ENCODE measurements around the gene NCAPG2.
"Not testable (repeated sequence)": the region's sequence is repeated elsewhere in the genome, so short reads cannot be mapped to it uniquely, and the experiment has no call there.

The NCAPG2 gene

DNA sequence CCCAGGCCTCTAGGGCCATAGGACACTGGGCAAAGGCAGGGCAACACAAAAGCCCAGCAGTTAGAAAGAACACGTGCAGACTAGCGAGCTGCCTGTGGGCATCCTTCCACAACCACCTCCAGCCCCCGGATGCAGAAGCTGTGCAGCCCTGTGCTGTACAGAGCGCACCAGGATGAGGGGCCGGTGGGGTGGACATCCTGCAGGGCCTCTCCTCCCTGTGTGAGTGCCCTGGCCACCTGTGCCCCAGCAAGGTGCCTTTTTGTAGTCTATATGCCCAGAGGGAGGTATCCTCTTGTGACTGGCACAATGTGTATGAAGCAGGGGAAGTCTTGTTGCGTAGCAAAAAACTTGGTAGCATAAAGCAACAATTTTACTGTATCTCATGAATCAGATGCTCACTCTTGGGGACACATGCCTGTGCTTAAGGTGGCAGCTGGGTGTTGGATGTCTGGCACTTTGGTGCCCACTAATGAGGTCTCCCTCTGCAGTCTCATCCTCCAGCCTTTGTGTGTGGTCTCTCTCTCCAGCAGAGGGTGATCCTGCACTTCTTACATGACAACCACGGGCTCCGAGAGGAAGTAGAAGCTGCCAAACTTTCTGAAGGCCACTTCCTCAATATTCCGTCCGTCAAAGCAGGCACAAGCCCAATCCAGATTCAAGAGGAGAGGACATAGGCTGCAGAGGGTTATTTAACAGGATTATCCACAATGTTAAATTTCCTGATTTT lies 8.7 kb downstream of the NCAPG2 start:
- ATAC-seq (replicated peaks) (peak; percentile 98), DNase-seq (peak; percentile 28 to 39 (median 32))
- Mint-ChIP-seq H3K4me1 (ENCODE audit: low read depth in 2 of 2) (peaks cover 0 to 4% of the 10 kb centered on the region in 2 donors), H3K36me3 (ENCODE audit: insufficient read depth) (peaks cover 3% of the 10 kb centered on the region), H3K27me3 (no peaks in the 10 kb centered on the region), H3K9me3 (no peaks in the 10 kb centered on the region), H3K27ac (peak overlapping the region in 1 of 2 donors; percentile 69), H3K4me3 (peak overlapping the region in 1 of 2 donors; percentile 39)

DNA sequence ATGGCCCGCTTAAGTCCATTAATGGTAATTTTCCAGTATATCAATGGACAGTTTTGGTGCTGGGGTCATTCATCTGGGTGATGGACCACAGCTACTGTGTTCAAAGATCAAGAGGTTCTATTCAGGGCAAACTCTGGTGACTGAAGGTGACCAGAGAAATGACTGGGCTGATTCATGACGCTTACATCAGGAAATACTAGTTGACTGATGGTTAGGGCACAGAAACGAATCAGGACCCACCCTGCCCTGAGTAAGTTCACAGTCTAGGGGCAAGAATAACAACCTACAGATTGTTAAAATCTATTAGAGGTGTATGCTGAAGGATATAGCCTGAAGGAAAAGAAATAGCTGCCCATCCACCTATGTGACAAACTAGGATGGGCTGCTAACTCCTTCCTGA lies 9.5 kb downstream of the NCAPG2 start:
- Mint-ChIP-seq H3K27ac (peak overlapping the region in 1 of 2 donors; percentile 1), H3K4me3 (no peak overlapping the region), H3K9me3 (no peaks in the 10 kb centered on the region), H3K27me3 (no peaks in the 10 kb centered on the region), H3K36me3 (ENCODE audit: insufficient read depth) (peaks cover 3% of the 10 kb centered on the region), H3K4me1 (ENCODE audit: low read depth in 2 of 2) (peaks cover 0 to 4% of the 10 kb centered on the region in 2 donors)
- no peak for ATAC-seq (replicated peaks)
- no peak for DNase-seq

DNA sequence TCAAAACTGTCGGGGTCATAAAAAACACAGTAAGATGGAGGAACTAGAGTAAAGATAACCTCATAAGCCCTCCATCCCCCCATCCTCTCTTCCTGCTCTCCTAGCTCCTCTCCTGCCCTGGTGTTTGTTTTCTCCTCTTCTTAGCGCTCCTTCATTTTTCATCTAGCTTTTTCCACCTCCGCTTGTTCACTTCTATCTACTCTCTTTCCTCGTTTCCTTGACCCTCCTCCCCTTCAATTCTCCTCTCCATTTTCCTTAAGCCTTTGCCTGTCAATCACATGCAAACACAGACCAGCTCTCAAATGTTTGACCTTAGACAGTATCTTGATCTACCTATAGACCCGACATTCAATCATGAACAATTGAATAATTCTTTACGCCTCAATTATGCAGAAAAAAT lies 10.0 kb downstream of the NCAPG2 start:
- H3K27me3 Mint-ChIP-seq = no peaks in the 10 kb centered on the region
- H3K27ac Mint-ChIP-seq = no peak overlapping the region
- DNase-seq (no peak), ATAC-seq (replicated peaks) (no peak)
- H3K4me1 Mint-ChIP-seq (ENCODE audit: low read depth in 2 of 2) = peaks cover 0 to 4% of the 10 kb centered on the region in 2 donors
- H3K36me3 Mint-ChIP-seq (ENCODE audit: insufficient read depth) = peaks cover 3% of the 10 kb centered on the region
- no peak overlapping the region for H3K4me3 Mint-ChIP-seq
- no peaks in the 10 kb centered on the region for H3K9me3 Mint-ChIP-seq

DNA sequence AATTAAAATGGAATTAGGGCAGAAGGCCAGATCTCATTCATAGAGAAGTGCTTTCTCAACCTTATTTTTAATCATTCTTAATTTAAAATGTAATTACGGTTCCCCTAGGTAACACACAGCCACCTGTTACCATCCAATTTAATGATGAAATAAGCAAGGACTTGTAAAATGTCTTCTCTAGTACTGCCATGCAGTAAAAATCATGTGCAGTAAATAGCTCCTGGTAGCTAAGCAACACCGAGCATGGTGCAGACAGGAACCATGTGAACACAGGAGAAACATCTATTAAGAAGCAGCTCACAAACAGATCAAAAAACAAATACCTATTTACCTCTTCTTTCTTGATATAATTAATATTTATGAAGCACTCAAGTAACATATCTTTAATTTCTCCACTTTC lies 15.1 kb downstream of the NCAPG2 start:
- ATAC-seq (replicated peaks) = no peak
- no peak overlapping the region for H3K4me3 Mint-ChIP-seq
- no peak for DNase-seq
- no peak overlapping the region for H3K27ac Mint-ChIP-seq
- H3K4me1 Mint-ChIP-seq (ENCODE audit: low read depth in 2 of 2) = no peaks in the 10 kb centered on the region
- H3K27me3 Mint-ChIP-seq = no peaks in the 10 kb centered on the region
- no peaks in the 10 kb centered on the region for H3K36me3 Mint-ChIP-seq (ENCODE audit: insufficient read depth)
- no peaks in the 10 kb centered on the region for H3K9me3 Mint-ChIP-seq

DNA sequence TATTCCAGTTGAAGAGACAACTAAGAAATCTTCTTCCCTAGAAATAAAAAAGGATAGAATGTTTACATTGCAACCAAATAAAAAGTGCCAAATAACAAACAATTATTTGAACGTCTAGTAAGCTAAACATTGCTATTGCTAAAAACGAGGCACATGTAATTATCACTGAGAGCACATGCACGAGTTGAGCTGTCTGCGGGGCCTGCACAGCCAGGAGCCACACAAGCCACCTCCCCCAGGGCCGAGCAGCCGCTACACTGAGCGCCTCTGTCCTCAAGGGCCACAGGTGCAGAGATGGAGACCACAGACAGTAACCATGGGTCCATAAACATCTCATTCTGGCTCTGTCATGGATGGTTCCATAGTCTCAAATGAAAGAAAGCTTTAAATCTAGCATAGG lies 17.2 kb downstream of the NCAPG2 start:
- ATAC-seq (replicated peaks) (no peak), DNase-seq (no peak)
- H3K9me3 Mint-ChIP-seq = no peaks in the 10 kb centered on the region
- no peak overlapping the region for H3K4me3 Mint-ChIP-seq
- H3K27ac Mint-ChIP-seq = no peak overlapping the region
- no peaks in the 10 kb centered on the region for H3K36me3 Mint-ChIP-seq (ENCODE audit: insufficient read depth)
- H3K27me3 Mint-ChIP-seq = no peaks in the 10 kb centered on the region
- H3K4me1 Mint-ChIP-seq (ENCODE audit: low read depth in 2 of 2) = no peaks in the 10 kb centered on the region

DNA sequence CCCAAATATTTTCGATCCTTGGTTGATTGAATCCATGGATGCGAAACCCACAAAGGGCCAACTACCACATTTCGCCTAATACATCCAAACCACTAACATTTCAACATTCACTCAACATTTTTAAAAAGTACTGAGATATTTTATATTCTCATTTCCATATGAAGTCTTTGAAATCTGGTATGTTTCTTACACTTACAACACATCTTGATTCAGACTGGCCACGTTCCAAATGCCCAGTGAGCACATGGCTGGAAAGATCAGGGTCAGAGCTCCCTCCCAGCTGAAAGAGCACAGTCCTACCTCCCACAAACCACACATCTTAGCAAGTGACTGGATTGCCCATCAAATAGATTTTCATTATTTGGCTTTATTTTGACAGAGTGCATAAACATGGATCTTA lies 18.9 kb downstream of the NCAPG2 start:
- no peak overlapping the region for H3K27ac Mint-ChIP-seq
- H3K36me3 Mint-ChIP-seq (ENCODE audit: insufficient read depth) = no peaks in the 10 kb centered on the region
- no peak for DNase-seq
- H3K27me3 Mint-ChIP-seq = no peaks in the 10 kb centered on the region
- H3K4me1 Mint-ChIP-seq (ENCODE audit: low read depth in 2 of 2) = no peaks in the 10 kb centered on the region
- no peaks in the 10 kb centered on the region for H3K9me3 Mint-ChIP-seq
- ATAC-seq (replicated peaks) = no peak
- H3K4me3 Mint-ChIP-seq = no peak overlapping the region

DNA sequence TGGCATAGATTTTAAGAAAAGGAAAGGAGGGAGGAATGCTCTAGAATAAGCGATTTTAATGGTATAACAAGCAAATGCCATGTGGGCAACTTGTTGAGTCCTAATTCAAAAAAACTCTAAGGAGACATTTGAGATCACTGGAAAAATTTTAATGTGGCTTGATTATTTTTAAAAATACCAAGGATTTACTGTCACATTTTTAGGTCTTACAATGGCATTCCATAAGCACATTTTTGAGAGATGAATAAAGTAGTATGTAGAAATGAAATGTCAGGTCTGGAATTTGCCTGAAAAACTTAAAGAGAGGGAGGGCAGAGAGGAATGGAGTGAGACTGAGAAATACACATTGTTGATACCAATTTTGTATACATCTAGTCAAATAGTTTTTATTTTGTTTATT lies 20.3 kb downstream of the NCAPG2 start:
- Mint-ChIP-seq H3K4me3 (no peak overlapping the region), H3K36me3 (ENCODE audit: insufficient read depth) (no peaks in the 10 kb centered on the region), H3K27me3 (no peaks in the 10 kb centered on the region), H3K9me3 (no peaks in the 10 kb centered on the region), H3K4me1 (ENCODE audit: low read depth in 2 of 2) (no peaks in the 10 kb centered on the region), H3K27ac (no peak overlapping the region)
- DNase-seq (no peak), ATAC-seq (replicated peaks) (no peak)

DNA sequence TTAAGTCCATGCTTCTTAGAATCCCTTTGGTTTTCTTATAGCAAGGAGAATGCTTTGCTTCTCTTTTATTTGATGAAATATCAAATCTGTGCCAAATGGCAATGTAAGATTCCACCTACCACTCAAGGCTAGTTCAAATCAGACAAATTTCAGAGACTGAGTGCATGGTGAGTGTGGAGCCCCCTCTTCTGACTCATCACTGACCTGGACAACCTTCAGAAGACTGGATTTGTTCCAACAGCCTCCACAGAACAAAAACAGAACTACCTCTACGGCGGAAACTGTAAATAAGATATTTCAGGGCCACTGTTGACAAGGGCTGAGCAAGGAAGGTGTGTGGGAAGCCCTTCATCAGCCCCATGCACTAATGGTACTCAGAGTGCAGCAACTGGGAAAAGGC lies 21.1 kb downstream of the NCAPG2 start:
- Mint-ChIP-seq H3K9me3 (no peaks in the 10 kb centered on the region), H3K36me3 (ENCODE audit: insufficient read depth) (no peaks in the 10 kb centered on the region), H3K27ac (no peak overlapping the region), H3K4me1 (ENCODE audit: low read depth in 2 of 2) (no peaks in the 10 kb centered on the region), H3K27me3 (no peaks in the 10 kb centered on the region), H3K4me3 (no peak overlapping the region)
- ATAC-seq (replicated peaks) = no peak
- DNase-seq = no peak

DNA sequence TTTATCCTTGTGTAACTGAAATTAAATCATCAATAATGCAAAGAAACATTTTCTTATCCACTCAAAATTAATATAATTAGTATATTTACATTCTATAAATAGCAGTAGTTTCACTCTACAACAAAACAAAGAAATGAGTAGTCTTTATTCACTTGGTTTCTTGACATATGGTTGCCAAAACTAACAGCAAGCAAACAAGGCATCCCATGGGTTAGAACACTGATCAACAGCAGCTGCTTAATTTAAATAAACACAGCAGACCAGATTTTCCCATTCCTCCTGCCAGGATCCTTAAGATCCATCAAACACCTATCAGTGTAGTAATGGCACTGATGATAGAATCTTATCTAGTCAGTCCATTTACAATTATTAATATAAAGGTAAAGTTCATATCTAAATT lies 22.1 kb downstream of the NCAPG2 start:
- ATAC-seq (replicated peaks) (no peak), DNase-seq (no peak)
- Mint-ChIP-seq H3K4me1 (ENCODE audit: low read depth in 2 of 2) (no peaks in the 10 kb centered on the region), H3K27me3 (no peaks in the 10 kb centered on the region), H3K9me3 (no peaks in the 10 kb centered on the region), H3K27ac (no peak overlapping the region), H3K4me3 (no peak overlapping the region), H3K36me3 (ENCODE audit: insufficient read depth) (no peaks in the 10 kb centered on the region)

DNA sequence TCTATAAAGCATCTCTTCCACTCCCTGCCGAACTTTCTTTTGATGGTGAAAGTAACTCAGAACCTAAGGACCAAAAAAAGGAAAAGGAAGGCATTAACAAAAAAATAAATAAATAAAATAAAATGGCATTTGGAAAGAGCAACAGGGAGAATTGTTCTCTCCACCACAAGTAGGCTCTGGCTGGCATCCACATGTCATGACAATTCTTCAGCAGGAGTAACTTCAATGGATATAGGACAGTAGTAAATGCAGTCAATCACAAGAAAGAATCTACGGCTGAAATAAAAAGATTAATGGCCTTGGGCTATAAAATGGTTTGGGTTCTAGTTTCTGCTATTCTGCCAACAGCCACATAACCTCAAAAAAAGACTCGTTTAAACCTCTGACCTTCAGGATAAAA lies 23.9 kb downstream of the NCAPG2 start:
- Mint-ChIP-seq H3K4me3 (no peak overlapping the region), H3K27me3 (no peaks in the 10 kb centered on the region), H3K9me3 (no peaks in the 10 kb centered on the region), H3K4me1 (ENCODE audit: low read depth in 2 of 2) (no peaks in the 10 kb centered on the region), H3K27ac (peak overlapping the region; percentile 6 to 20), H3K36me3 (ENCODE audit: insufficient read depth) (no peaks in the 10 kb centered on the region)
- no peak for ATAC-seq (replicated peaks)
- no peak for DNase-seq

DNA sequence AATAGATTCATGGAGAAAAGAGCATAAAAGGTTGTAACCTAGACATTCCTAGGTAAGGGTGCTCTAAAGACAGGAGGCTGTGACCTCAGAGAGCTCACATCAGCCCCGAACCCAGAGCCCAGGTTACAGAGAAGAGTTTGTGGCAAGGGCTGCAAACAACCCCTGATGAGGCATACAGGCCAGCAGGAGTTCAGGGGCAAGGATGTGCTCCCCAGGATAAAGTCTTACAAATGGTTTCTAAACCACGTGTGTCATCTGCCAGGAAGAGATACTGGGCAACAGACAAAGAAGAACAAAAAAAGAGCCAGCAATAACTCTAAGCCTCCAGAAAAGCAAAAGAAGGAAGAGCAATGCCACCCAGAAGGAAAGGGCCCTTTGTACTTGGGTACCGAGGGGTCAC lies 27.7 kb downstream of the NCAPG2 start:
- Mint-ChIP-seq H3K27ac (peak overlapping the region; percentile 22 to 80), H3K9me3 (no peaks in the 10 kb centered on the region), H3K27me3 (no peaks in the 10 kb centered on the region), H3K4me1 (ENCODE audit: low read depth in 2 of 2) (peaks cover 0 to 1% of the 10 kb centered on the region in 2 donors), H3K4me3 (no peak overlapping the region), H3K36me3 (ENCODE audit: insufficient read depth) (peaks cover 4% of the 10 kb centered on the region)
- DNase-seq = no peak
- no peak for ATAC-seq (replicated peaks)

DNA sequence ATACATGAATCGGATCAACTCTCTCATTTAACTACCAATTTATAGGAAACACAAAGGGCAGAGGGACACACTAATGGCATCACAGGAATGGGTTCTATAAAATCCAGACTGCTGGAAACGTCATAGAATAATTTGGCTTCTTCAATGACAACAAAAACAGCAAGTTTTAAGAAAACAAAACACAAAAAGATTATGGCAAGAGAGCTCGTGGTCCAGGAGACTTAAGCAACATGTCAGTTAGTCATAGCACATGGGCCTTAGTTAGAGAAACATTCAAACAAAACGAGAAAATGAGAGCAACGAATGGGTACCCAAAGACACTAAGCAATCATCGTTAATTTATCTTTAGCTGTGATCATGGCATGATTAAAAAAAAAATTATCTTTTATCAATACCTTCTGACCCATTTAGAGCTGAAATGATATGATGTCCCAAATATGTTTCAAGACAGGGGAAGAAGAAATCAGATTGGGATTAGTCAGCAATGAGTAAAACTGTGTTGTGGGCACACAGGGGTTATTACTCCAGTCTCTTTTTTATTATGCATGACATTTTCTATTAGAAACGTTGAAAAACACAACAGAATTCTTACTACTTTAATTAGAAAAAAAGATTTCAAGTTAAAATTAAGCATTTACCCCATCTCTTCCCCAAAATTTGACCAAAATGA lies 28.3 kb downstream of the NCAPG2 start:
- peak overlapping the region; percentile 22 to 80 for H3K27ac Mint-ChIP-seq
- H3K36me3 Mint-ChIP-seq (ENCODE audit: insufficient read depth) = peaks cover 4% of the 10 kb centered on the region
- peaks cover 0 to 1% of the 10 kb centered on the region in 2 donors for H3K4me1 Mint-ChIP-seq (ENCODE audit: low read depth in 2 of 2)
- H3K4me3 Mint-ChIP-seq = no peak overlapping the region
- DNase-seq (no peak), ATAC-seq (replicated peaks) (no peak)
- H3K9me3 Mint-ChIP-seq = no peaks in the 10 kb centered on the region
- no peaks in the 10 kb centered on the region for H3K27me3 Mint-ChIP-seq

DNA sequence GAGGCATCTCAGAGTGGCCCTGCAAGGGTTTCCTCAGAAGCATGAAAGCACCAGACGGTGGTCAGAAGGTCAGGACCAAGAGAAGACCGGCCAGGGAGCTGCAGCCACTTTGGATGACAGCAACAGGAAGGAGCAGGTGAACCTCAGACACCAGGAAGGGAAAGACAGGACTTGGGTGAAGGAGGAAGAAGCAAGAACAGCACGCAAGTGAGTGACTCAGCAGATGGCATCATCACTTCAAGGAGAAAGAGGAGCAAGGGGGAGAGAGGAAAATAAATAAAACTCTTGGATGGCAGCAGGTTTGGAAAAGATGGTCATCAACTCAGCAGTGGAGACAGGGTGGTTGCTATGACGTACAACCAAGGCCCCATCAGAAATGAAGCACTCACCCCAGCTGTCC lies 31.6 kb downstream of the NCAPG2 start:
- Mint-ChIP-seq H3K36me3 (ENCODE audit: insufficient read depth) (peaks cover 4% of the 10 kb centered on the region), H3K27ac (no peak overlapping the region), H3K27me3 (no peaks in the 10 kb centered on the region), H3K4me3 (no peak overlapping the region), H3K9me3 (no peaks in the 10 kb centered on the region), H3K4me1 (ENCODE audit: low read depth in 2 of 2) (peaks cover 0 to 4% of the 10 kb centered on the region in 2 donors)
- ATAC-seq (replicated peaks) = no peak
- DNase-seq = no peak

DNA sequence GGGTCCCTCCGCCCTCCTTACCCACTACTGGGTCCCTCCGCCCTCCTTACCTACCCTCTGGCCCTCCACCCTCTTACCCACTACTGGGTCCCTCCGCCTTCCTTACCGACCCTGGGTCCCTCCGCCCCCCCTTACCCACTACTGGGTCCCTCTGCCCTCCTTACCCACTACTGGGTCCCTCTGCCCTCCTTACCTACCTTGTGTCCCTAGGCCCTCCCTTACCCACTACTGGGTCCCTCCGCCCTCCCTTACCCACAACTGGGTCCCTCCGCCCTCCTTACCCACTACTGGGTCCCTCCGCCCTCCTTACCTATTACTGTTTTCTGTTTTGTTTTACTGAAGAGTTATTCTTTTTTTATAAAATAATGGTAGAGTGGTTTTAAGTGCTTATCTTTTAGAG lies 36.5 kb downstream of the NCAPG2 start:
- peak; percentile 47 for ATAC-seq (replicated peaks)
- not testable (repeated sequence) for H3K9me3 Mint-ChIP-seq; H3K27me3 Mint-ChIP-seq; H3K27ac Mint-ChIP-seq; H3K36me3 Mint-ChIP-seq (ENCODE audit: insufficient read depth)
- peaks cover 3 to 17% of the 10 kb centered on the region in 2 donors for H3K4me1 Mint-ChIP-seq (ENCODE audit: low read depth in 2 of 2)
- H3K4me3 Mint-ChIP-seq = peak overlapping the region; percentile 12 to 48
- DNase-seq = peak in 1 of 3 experiments; percentile 10
